HEK293T (cell line): ENCODE data around the gene HSD11B1.

Experiments
- ARNT ChIP-seq: fragments of 450-650 bp; IDR thresholded peaks from 2 replicates; pipeline ENCODE4 v1.6.1; 2017; ENCODE audit warnings: mild to moderate bottlenecking
- BHLHE40 ChIP-seq: fragments of 450-650 bp; IDR thresholded peaks from 2 replicates; pipeline ENCODE4 v1.6.1; 2016; ENCODE audit warnings: mild to moderate bottlenecking, moderate library complexity, borderline replicate concordance
- ELF4 ChIP-seq: fragments of 450-650 bp; IDR thresholded peaks from 2 replicates; pipeline ENCODE4 v1.6.1; 2017; ENCODE audit warnings: antibody characterized with exemption
- FOXA1 ChIP-seq: fragments of 450-650 bp; IDR thresholded peaks from 2 replicates; pipeline ENCODE4 v1.6.1; 2016; ENCODE audit warnings: mild to moderate bottlenecking
- FOXM1 ChIP-seq: fragments of 450-650 bp; IDR thresholded peaks from 2 replicates; pipeline ENCODE4 v1.6.1; 2017; ENCODE audit warnings: mild to moderate bottlenecking, borderline replicate concordance
- L3MBTL2 ChIP-seq: fragments of 450-650 bp; conservative IDR thresholded peaks from 2 replicates; pipeline ENCODE4 v1.6.1; 2016; ENCODE audit warnings: mild to moderate bottlenecking
- LEF1 ChIP-seq: fragments of 450-650 bp; IDR thresholded peaks from 2 replicates; pipeline ENCODE4 v1.6.1; 2017; ENCODE audit warnings: mild to moderate bottlenecking, borderline replicate concordance
- SP1 ChIP-seq: fragments of 450-650 bp; IDR thresholded peaks from 2 replicates; pipeline ENCODE4 v1.6.1; 2017
- SUZ12 ChIP-seq: fragments of 450-650 bp; IDR thresholded peaks from 2 replicates; pipeline ENCODE4 v1.6.1; 2016; ENCODE audit warnings: mild to moderate bottlenecking
- TARDBP ChIP-seq: fragments of 450-650 bp; IDR thresholded peaks from 2 replicates; pipeline ENCODE4 v1.6.1; 2016
- TF ChIP-seq, protein P1 (sequence below): fragments of 450-650 bp; IDR thresholded peaks from 2 replicates; pipeline ENCODE4 v1.6.1; 2016

DNA sequence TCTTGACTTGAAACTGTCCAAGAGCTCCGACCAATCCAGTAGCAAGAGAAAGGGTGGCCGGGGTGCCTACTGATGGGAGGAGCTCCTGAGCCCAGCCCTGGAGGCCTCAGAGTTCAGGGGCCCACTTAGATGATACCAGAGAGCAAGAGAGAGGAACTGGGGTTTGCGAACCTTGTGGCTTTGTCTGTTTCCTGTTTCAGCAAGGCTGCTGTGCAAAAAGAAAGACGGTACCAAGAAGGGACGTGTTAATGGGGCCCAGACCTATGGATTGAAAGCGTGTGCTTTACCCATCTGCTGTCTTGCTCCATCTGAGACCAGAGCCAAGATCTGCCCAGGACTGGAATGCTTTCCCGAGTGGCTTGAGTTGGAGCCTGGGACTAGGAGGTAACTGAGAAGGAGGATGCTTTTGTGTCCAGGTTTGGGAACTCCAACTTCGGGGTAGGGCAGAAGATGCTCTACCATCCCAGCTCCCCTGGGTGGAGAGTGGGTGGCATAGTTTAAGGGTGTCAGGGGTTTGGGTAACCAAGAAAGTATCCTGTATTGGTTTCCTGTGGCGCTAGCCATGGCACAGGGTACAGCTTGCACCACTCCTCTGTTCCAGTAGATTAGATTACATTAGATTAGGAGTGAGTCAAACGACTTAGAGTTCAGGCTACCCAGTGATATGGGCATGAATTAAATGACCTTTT lies 51.4 kb downstream of the HSD11B1 start, which contains the start of gene TRAF3IP3:
- TF ChIP-seq FOXM1: no peak
- TF ChIP-seq, protein P1, sequence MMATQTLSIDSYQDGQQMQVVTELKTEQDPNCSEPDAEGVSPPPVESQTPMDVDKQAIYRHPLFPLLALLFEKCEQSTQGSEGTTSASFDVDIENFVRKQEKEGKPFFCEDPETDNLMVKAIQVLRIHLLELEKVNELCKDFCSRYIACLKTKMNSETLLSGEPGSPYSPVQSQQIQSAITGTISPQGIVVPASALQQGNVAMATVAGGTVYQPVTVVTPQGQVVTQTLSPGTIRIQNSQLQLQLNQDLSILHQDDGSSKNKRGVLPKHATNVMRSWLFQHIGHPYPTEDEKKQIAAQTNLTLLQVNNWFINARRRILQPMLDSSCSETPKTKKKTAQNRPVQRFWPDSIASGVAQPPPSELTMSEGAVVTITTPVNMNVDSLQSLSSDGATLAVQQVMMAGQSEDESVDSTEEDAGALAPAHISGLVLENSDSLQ: no peak
- no peak for TF ChIP-seq SUZ12
- no peak for TF ChIP-seq L3MBTL2
- TF ChIP-seq FOXA1: no peak
- no peak for TF ChIP-seq TARDBP
- no peak for TF ChIP-seq ARNT
- TF ChIP-seq SP1: no peak
- TF ChIP-seq BHLHE40: no peak
- no peak for TF ChIP-seq ELF4
- TF ChIP-seq LEF1: no peak
